H1 (cell line): Measurements from ENCODE around the gene TOP3A. TPM values are rescaled to one million over a fixed set of nuclear protein-coding genes. Genes with fewer than 3 reads are reported as not detected.
A peak's percentile ranks its signal among the peaks of the same experiment; 100 is the strongest.

Source experiments
- ASH2L ChIP-seq: fragments of 200-600, 300-600 bp; sonication (generic); IDR thresholded peaks from one replicate; pipeline ENCODE4 v1.7.1; 2017; ENCODE audit warnings: low read length
- CHD2 ChIP-seq: IDR thresholded peaks from 2 replicates; pipeline ENCODE4 v1.6.1; 2012; ENCODE audit warnings: low read length, improper control_type of control experiment
- GTF2F1 ChIP-seq: IDR thresholded peaks from 2 replicates; pipeline ENCODE4 v1.6.1; 2012; ENCODE audit warnings: low read depth, low read length, improper control_type of control experiment, borderline replicate concordance
- JUND ChIP-seq: IDR thresholded peaks from 2 replicates; pipeline ENCODE4 v1.6.1; 2011; ENCODE audit warnings: mild to moderate bottlenecking, improper control_type of control experiment, low read length
- KDM1A ChIP-seq: fragments of 200-600, 300-600 bp; sonication (generic); IDR thresholded peaks from 2 replicates; pipeline ENCODE4 v1.7.1; 2016; ENCODE audit warnings: mild to moderate bottlenecking, low read length, borderline replicate concordance
- KDM4A ChIP-seq: IDR thresholded peaks from one replicate; pipeline ENCODE4 v1.7.1; 2012; ENCODE audit warnings: low read depth, mild to moderate bottlenecking, moderate library complexity, low read length, inconsistent platforms; ENCODE audit not compliant: severe bottlenecking
- POLR2A ChIP-seq, 2 experiments: IDR thresholded peaks; 1 replicate in 1 of 2; 2 replicates in 1 of 2; pipeline ENCODE4 v1.6.1; 2011; ENCODE audit warnings: low read depth in 2 of 2, low read length in 2 of 2, mild to moderate bottlenecking in 2 of 2; ENCODE audit errors: control extremely low read depth in 1 of 2
- POLR2AphosphoS5 ChIP-seq: IDR thresholded peaks from 2 replicates; pipeline ENCODE4 v1.6.1; 2011; ENCODE audit warnings: low read depth, low read length
- POU5F1 ChIP-seq: IDR thresholded peaks from 2 replicates; pipeline ENCODE4 v1.6.1; 2011; ENCODE audit warnings: low read depth, mild to moderate bottlenecking, low read length, moderate library complexity
- RAD21 ChIP-seq, 2 experiments: IDR thresholded peaks in 1 of 2; conservative IDR thresholded peaks in 1 of 2; 2 replicates each; pipeline ENCODE4 v1.6.1; 2011; ENCODE audit warnings: low read depth in 2 of 2, low read length in 2 of 2, improper control_type of control experiment in 1 of 2, inconsistent platforms in 1 of 2, mild to moderate bottlenecking in 1 of 2, moderate library complexity in 1 of 2
- SAP30 ChIP-seq: fragments of 300-600 bp; sonication (generic); IDR thresholded peaks from 2 replicates; pipeline ENCODE4 v1.7.1; 2012; ENCODE audit warnings: low read length, moderate library complexity, mild to moderate bottlenecking, inconsistent platforms; ENCODE audit not compliant: insufficient read depth, insufficient replicate concordance
- SIRT6 ChIP-seq: IDR thresholded peaks from one replicate; pipeline ENCODE4 v1.7.1; 2012; ENCODE audit warnings: low read length, inconsistent platforms
- SIX5 ChIP-seq: IDR thresholded peaks from 2 replicates; pipeline ENCODE4 v1.6.1; 2011; ENCODE audit warnings: mild to moderate bottlenecking, low read depth, low read length
- SP1 ChIP-seq: IDR thresholded peaks from 2 replicates; pipeline ENCODE4 v1.6.1; 2011; ENCODE audit warnings: low read depth, low read length
- SP2 ChIP-seq: IDR thresholded peaks from 2 replicates; pipeline ENCODE4 v1.6.1; 2012; ENCODE audit warnings: mild to moderate bottlenecking, low read length, inconsistent platforms
- SUZ12 ChIP-seq: fragments of 200-600 bp; sonication (generic); IDR thresholded peaks from 2 replicates; pipeline ENCODE4 v1.6.1; 2012; ENCODE audit warnings: mild to moderate bottlenecking, inconsistent platforms, low read length, moderate library complexity, mixed read lengths
- TAF7 ChIP-seq: optimal IDR thresholded peaks from 2 replicates; pipeline ENCODE3; 2011; ENCODE audit warnings: low read depth, mild to moderate bottlenecking, inconsistent platforms, low read length, moderate library complexity, borderline replicate concordance
- TBP ChIP-seq: IDR thresholded peaks from 2 replicates; pipeline ENCODE4 v1.6.1; 2011; ENCODE audit warnings: low read depth, low read length, improper control_type of control experiment
- TCF12 ChIP-seq: IDR thresholded peaks from 2 replicates; pipeline ENCODE4 v1.6.1; 2011; ENCODE audit warnings: low read depth, mild to moderate bottlenecking, low read length
- polyA plus RNA-seq, 7 experiments: library from polyadenylated mRNA; depleted of rRNA in 3 of 7; stranded (reverse) in 5 of 7; unstranded in 2 of 7; fragments of >200 nt in 5 of 7; fragments of 200-250 nt in 2 of 7; gene quantifications; 1 replicate in 5 of 7; 2 replicates in 1 of 7; 4 replicates in 1 of 7; pipeline versions ENCODE4 v1.2.1 to v1.2.3, GENCODE V29; 2011 to 2013; ENCODE audit warnings: missing spikeins in 2 of 7, mixed read lengths in 2 of 7
- total RNA-seq: library from RNA; stranded (reverse); fragmentation: NEBNext Ultra II Directional; extraction: Animal tissue kit (Norgen Biotek cat#: 25700); gene quantifications from 2 replicates; pipeline ENCODE4 v1.2.1, GENCODE V29; 2021
- TF ChIP-seq, protein P1 (sequence below): IDR thresholded peaks from 2 replicates; pipeline ENCODE4 v1.6.1; 2011; ENCODE audit warnings: low read depth, mild to moderate bottlenecking, low read length; ENCODE audit not compliant: insufficient read depth
- TF ChIP-seq, protein P2 (sequence below): IDR thresholded peaks from 2 replicates; pipeline ENCODE4 v1.6.1; 2012; ENCODE audit warnings: inconsistent platforms
- TF ChIP-seq, protein P3 (sequence below): IDR thresholded peaks from 2 replicates; pipeline ENCODE4 v1.6.1; 2012; ENCODE audit warnings: low read length, inconsistent platforms

Gene TOP3A
- total and polyA plus RNA-seq, 2 of the 8 experiments (the other 6 are each of a cell fraction or from before 2014, with no cell fraction given), result 23.4 to 54.3 TPM

DNA sequence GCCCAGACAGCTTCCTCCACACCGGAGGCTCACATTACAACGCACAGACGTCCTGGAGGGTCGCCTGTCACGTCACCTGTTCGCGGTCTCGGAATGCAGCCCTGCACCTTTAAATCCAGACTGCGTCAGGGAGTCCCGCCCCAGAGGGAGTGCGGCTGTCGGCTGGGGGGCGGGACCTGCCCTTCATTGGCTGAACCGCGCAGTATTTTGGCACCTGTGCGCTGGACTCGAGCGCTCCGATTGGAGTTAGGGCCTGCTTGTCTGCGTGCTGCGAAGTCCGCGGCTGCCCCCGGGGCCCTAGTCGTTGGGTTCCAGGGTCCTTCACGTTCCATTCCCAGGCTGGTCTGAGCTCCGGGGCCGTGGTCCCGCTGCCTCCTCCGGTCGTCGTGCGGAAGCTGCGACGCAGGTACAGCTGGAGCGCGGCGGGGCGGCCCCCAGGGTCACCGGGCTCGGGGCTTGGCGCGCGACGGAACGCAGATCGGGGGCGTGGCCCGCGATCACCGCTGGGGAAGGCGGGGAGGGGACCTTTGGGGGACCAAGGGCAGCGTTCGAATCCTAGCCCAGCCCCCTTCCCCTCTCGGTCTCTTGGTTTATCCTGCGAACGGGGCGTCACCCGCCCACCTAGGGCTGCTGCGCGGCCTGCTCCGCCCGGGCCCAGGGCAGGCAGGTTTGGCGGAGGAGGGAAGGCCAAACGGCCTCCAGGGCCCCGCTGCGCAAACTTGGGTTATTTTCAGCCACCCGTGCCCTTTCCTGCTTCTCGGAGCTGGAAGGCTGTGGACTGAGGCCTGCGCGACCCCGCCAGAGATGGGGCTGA is 54.3 kb downstream of the TOP3A start, which contains the start of gene MIEF2 (continued):
- TF ChIP-seq TBP, result peak; percentile 79
- TF ChIP-seq, protein P1, sequence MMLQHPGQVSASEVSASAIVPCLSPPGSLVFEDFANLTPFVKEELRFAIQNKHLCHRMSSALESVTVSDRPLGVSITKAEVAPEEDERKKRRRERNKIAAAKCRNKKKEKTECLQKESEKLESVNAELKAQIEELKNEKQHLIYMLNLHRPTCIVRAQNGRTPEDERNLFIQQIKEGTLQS, result no peak
- no peak for TF ChIP-seq GTF2F1
- TF ChIP-seq POU5F1, result no peak
- TF ChIP-seq CHD2, result peak; percentile 79
- no peak for TF ChIP-seq SUZ12
- 0 out of 2 replicates have a peak, but pooled peaks have one; percentile 6 for TF ChIP-seq JUND
- peak; percentile 94 for TF ChIP-seq SP1
- TF ChIP-seq POLR2A (IDR thresholded peaks at IDR 0.05; ENCODE audit: control extremely low read depth in 1 of 2, low read depth in 2 of 2, low read length in 2 of 2), result peak in 1 of 2 experiments; percentile 91; a peak in 2 of 3 replicates
- peak; percentile 97 for TF ChIP-seq KDM4A
- no peak for TF ChIP-seq SIX5
- no peak for TF ChIP-seq SIRT6
- TF ChIP-seq RAD21 (IDR thresholded peaks at IDR 0.05 in 1 of 2, conservative IDR thresholded peaks at IDR 0.05 in 1 of 2; ENCODE audit: low read depth in 2 of 2, low read length in 2 of 2), result no peak
- TF ChIP-seq POLR2AphosphoS5, result peak; percentile 76; the same call in 1 of the 2 replicates
- peak; percentile 69 for TF ChIP-seq TAF7
- TF ChIP-seq KDM1A, result no peak
- no peak for TF ChIP-seq SAP30
- TF ChIP-seq, protein P2, sequence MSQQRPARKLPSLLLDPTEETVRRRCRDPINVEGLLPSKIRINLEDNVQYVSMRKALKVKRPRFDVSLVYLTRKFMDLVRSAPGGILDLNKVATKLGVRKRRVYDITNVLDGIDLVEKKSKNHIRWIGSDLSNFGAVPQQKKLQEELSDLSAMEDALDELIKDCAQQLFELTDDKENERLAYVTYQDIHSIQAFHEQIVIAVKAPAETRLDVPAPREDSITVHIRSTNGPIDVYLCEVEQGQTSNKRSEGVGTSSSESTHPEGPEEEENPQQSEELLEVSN, result peak; percentile 33; the same call in 1 of the 2 replicates
- peak; percentile 36 for TF ChIP-seq ASH2L
- TF ChIP-seq, protein P3, sequence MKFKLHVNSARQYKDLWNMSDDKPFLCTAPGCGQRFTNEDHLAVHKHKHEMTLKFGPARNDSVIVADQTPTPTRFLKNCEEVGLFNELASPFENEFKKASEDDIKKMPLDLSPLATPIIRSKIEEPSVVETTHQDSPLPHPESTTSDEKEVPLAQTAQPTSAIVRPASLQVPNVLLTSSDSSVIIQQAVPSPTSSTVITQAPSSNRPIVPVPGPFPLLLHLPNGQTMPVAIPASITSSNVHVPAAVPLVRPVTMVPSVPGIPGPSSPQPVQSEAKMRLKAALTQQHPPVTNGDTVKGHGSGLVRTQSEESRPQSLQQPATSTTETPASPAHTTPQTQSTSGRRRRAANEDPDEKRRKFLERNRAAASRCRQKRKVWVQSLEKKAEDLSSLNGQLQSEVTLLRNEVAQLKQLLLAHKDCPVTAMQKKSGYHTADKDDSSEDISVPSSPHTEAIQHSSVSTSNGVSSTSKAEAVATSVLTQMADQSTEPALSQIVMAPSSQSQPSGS, result 0 out of 2 replicates have a peak, but pooled peaks have one; percentile 4
- peak; percentile 70 for TF ChIP-seq SP2
- TF ChIP-seq TCF12, result 0 out of 2 replicates have a peak, but pooled peaks have one; percentile 16
